ENCODE measurements around the gene CRELD2. TPM values are rescaled to one million over a fixed set of nuclear protein-coding genes. Genes with fewer than 3 reads are reported as not detected.

The CRELD2 gene
- total and polyA plus RNA-seq, 2 experiments from 2014 or later, result 35.7 to 47.7 TPM

GRCh38 chr22:49958931-49959781 lies 40.7 kb downstream of the CRELD2 start:
- Histone ChIP-seq H3K27me3 (ENCODE audit: insufficient read depth) (peaks cover 20% of the 10 kb centered on the region), H3K4me2 (peak overlapping the region; percentile 78), H3K4me3 (peak overlapping the region; percentile 57), H3K4me1 (ENCODE audit: insufficient read depth) (no peaks in the 10 kb centered on the region), H3K36me3 (ENCODE audit: insufficient read depth) (no peaks in the 10 kb centered on the region), H4K20me1 (replicated peaks; ENCODE audit: insufficient read depth) (0 out of 2 replicates have a peak, but pooled peaks cover 5% of the 10 kb centered on the region), H2AFZ (no peak overlapping the region), H3K9me2 (ENCODE audit: insufficient read depth) (no peaks in the 10 kb centered on the region), H3K79me2 (replicated peaks; ENCODE audit: insufficient read depth) (peaks cover 14% of the 10 kb centered on the region), H3F3A (replicated peaks; ENCODE audit: low read depth) (no peaks in the 10 kb centered on the region), H3K27ac (ENCODE audit: low read depth) (no peak overlapping the region)
- DNase-seq (ENCODE audit: low spot score) (no peak), ATAC-seq (no peak)
- H3K27me3 Mint-ChIP-seq (ENCODE audit: insufficient read depth, low read depth, poor library complexity), result peaks cover 11% of the 10 kb centered on the region
- peak overlapping the region; percentile 66 for H3K4me3 Mint-ChIP-seq
- H3K9me3 Mint-ChIP-seq, result no peaks in the 10 kb centered on the region
- H3K4me1 Mint-ChIP-seq, result peaks cover 9% of the 10 kb centered on the region
- TF ChIP-seq ZNF462 (CRISPR knock-in tag; IDR thresholded peaks at IDR 0.05), result no peak
- TF ChIP-seq REST (IDR thresholded peaks at IDR 0.05; ENCODE audit: unreplicated experiment), result no peak
- no peak for TF ChIP-seq NANOG (IDR thresholded peaks at IDR 0.05; ENCODE audit: borderline replicate concordance)
- TF ChIP-seq POLR2AphosphoS5 (IDR thresholded peaks at IDR 0.05; ENCODE audit: low read depth), result no peak
- no peak for TF ChIP-seq EZH2 (IDR thresholded peaks at IDR 0.05; ENCODE audit: low read depth, unreplicated experiment)
- no peak for TF ChIP-seq ZNF331 (CRISPR knock-in tag; IDR thresholded peaks at IDR 0.05; ENCODE audit: low read depth)
- no peak for TF ChIP-seq CREB1 (CRISPR knock-in tag; IDR thresholded peaks at IDR 0.05; ENCODE audit: low read depth)
- no peak for TF ChIP-seq CTCF (conservative IDR thresholded peaks at IDR 0.05; ENCODE audit: low read depth in 2 of 2)
- no peak for TF ChIP-seq ZNF114 (CRISPR knock-in tag; IDR thresholded peaks at IDR 0.05)
- no peak for TF ChIP-seq ETS1 (IDR thresholded peaks at IDR 0.05)
- peaks cover 16% of the 10 kb centered on the region for H3K36me3 Mint-ChIP-seq (ENCODE audit: low read depth)
- no peak overlapping the region for H3K27ac Mint-ChIP-seq

Data from GM23338 (cell line).